H1 (cell line): ENCODE results near the gene ACLY. TPM values are rescaled to one million over a fixed set of nuclear protein-coding genes. Genes with fewer than 3 reads are reported as not detected.

Source experiments
- CTCF ChIA-PET: fragments of 300-600 bp; sonication (Branson Sonifier 250); formaldehyde crosslinking; loops from one replicate; lab custom pipeline; 2021; ENCODE audit not compliant: partially characterized antibody; lab: Charles Lee
- POLR2A ChIA-PET: fragments of 300-600 bp; sonication (Branson Sonifier 250); formaldehyde crosslinking; loops from one replicate; lab custom pipeline; 2021; ENCODE audit warnings: inconsistent platforms; ENCODE audit not compliant: partially characterized antibody; lab: Charles Lee
- DNase-seq, 2 experiments: peaks; one replicate each; pipeline versions ENCODE4 v3.0.0 to v3.0.0-alpha.2; 2010 to 2022; ENCODE audit warnings: low spot score in 2 of 2, low read depth in 1 of 2, mixed read lengths in 1 of 2
- FAIRE-seq: peaks from 2 replicates; lab custom pipeline; 2011; peaks lifted over from hg19 to GRCh38; lab: Jason Lieb, UNC
- H2AFZ ChIP-seq: 2 replicates; pipeline ENCODE4 v1.8.1; 2012; ENCODE audit warnings: low read length, inconsistent platforms
- H2AK5ac ChIP-seq: 2 replicates; pipeline ENCODE4 v1.6.1; 2013; ENCODE audit warnings: low read depth, low read length
- H2BK120ac ChIP-seq: replicated peaks from 2 replicates; pipeline ENCODE3; 2013; ENCODE audit warnings: low read depth, low read length, inconsistent platforms
- H2BK12ac ChIP-seq: 2 replicates; pipeline ENCODE4 v1.6.1; 2013; ENCODE audit warnings: low read depth, low read length
- H2BK15ac ChIP-seq: 2 replicates; pipeline ENCODE4 v1.6.1; 2013; ENCODE audit warnings: low read length
- H2BK20ac ChIP-seq: 2 replicates; pipeline ENCODE4 v1.6.1; 2013; ENCODE audit warnings: low read length
- H2BK5ac ChIP-seq: 2 replicates; pipeline ENCODE4 v1.6.1; 2013; ENCODE audit warnings: low read depth, low read length
- H3K14ac ChIP-seq: 2 replicates; pipeline ENCODE4 v1.6.1; 2013; ENCODE audit warnings: inconsistent platforms; ENCODE audit not compliant: insufficient read length
- H3K18ac ChIP-seq: 2 replicates; pipeline ENCODE4 v1.6.1; 2013; ENCODE audit warnings: low read length; ENCODE audit errors: extremely low read depth
- H3K23ac ChIP-seq: 2 replicates; pipeline ENCODE4 v1.6.1; 2013; ENCODE audit warnings: inconsistent platforms; ENCODE audit not compliant: insufficient read length
- H3K23me2 ChIP-seq: 2 replicates; pipeline ENCODE4 v1.6.1; 2013; ENCODE audit warnings: low read depth, low read length
- H3K27ac ChIP-seq: 2 replicates; pipeline ENCODE4 v1.6.1; 2011; ENCODE audit warnings: low read depth, low read length, inconsistent platforms
- H3K27me3 ChIP-seq, 4 experiments: replicated peaks in 1 of 4; 1 replicate in 1 of 4; 2 replicates in 3 of 4; pipeline versions ENCODE4 v1.6.1 to v1.8.1; 2011 to 2013; ENCODE audit warnings: low read length in 3 of 4, mild to moderate bottlenecking in 3 of 4, inconsistent platforms in 2 of 4, mixed read lengths in 2 of 4, moderate library complexity in 1 of 4; ENCODE audit not compliant: control insufficient read depth in 3 of 4, insufficient read depth in 3 of 4; ENCODE audit errors: extremely low read depth in 1 of 4
- H3K36me3 ChIP-seq, 4 experiments: 2 replicates each; pipeline versions ENCODE4 v1.6.1 to v1.8.1; 2011 to 2013; ENCODE audit warnings: mild to moderate bottlenecking in 4 of 4, low read length in 3 of 4, moderate library complexity in 2 of 4, control low read depth in 1 of 4, inconsistent platforms in 1 of 4; ENCODE audit not compliant: insufficient read depth in 4 of 4, control insufficient read depth in 2 of 4
- H3K4ac ChIP-seq: replicated peaks from 2 replicates; pipeline ENCODE3; 2013; ENCODE audit warnings: low read length, low read depth, mixed read lengths, inconsistent platforms; ENCODE audit not compliant: insufficient read length
- H3K4me1 ChIP-seq, 4 experiments: replicated peaks in 1 of 4; 1 replicate in 1 of 4; 2 replicates in 3 of 4; pipeline versions ENCODE4 v1.6.1 to v1.8.1; 2011 to 2013; ENCODE audit warnings: low read length in 3 of 4, inconsistent platforms in 2 of 4, mixed read lengths in 1 of 4; ENCODE audit not compliant: insufficient read depth in 4 of 4, control insufficient read depth in 3 of 4
- H3K4me2 ChIP-seq, 2 experiments: 2 replicates each; pipeline versions ENCODE4 v1.6.1 to v1.8.1; 2011 to 2013; ENCODE audit warnings: low read depth in 2 of 2, low read length in 2 of 2, control low read depth in 1 of 2, inconsistent platforms in 1 of 2, mild to moderate bottlenecking in 1 of 2; ENCODE audit not compliant: insufficient read depth in 1 of 2
- H3K4me3 ChIP-seq, 4 experiments: fragments of 200-600, 300-600 bp in 1 of 4; sonication (generic), shearing (Covaris generic), sonication (Bioruptor Twin) in 1 of 4; 2 replicates each; pipeline versions ENCODE4 v1.5.1 to v1.8.1; 2011 to 2016; ENCODE audit warnings: low read length in 4 of 4, low read depth in 3 of 4, control low read depth in 2 of 4, inconsistent platforms in 2 of 4, mild to moderate bottlenecking in 2 of 4, mixed read lengths in 1 of 4, moderate library complexity in 1 of 4; ENCODE audit not compliant: insufficient read depth in 2 of 4; ENCODE audit errors: extremely low read depth in 1 of 4
- H3K56ac ChIP-seq: replicated peaks from 2 replicates; pipeline ENCODE3; 2013; ENCODE audit warnings: low read depth, mild to moderate bottlenecking, mixed read lengths, low read length, inconsistent platforms; ENCODE audit not compliant: insufficient read length
- H3K79me1 ChIP-seq: 2 replicates; pipeline ENCODE4 v1.6.1; 2013; ENCODE audit warnings: low read depth, low read length, control low read depth
- H3K79me2 ChIP-seq, 2 experiments: 2 replicates each; pipeline versions ENCODE4 v1.6.1 to v1.8.1; 2012 to 2013; ENCODE audit warnings: low read length in 2 of 2, mild to moderate bottlenecking in 2 of 2, inconsistent platforms in 1 of 2; ENCODE audit not compliant: insufficient read depth in 2 of 2, control insufficient read depth in 1 of 2
- H3K9ac ChIP-seq, 4 experiments: replicated peaks in 1 of 4; 1 replicate in 1 of 4; 2 replicates in 3 of 4; pipeline versions ENCODE4 v1.6.1 to v1.8.1; 2011 to 2013; ENCODE audit warnings: low read depth in 3 of 4, low read length in 3 of 4, control low read depth in 2 of 4, mild to moderate bottlenecking in 2 of 4, moderate library complexity in 2 of 4, inconsistent platforms in 1 of 4; ENCODE audit errors: extremely low read depth in 1 of 4
- H3K9me3 ChIP-seq, 2 experiments: 2 replicates each; pipeline versions ENCODE4 v1.6.1 to v1.8.1; 2012 to 2013; ENCODE audit warnings: mild to moderate bottlenecking in 2 of 2, moderate library complexity in 2 of 2, control low read depth in 1 of 2, inconsistent platforms in 1 of 2, low read depth in 1 of 2, low read length in 1 of 2, mixed read lengths in 1 of 2; ENCODE audit not compliant: insufficient read depth in 2 of 2
- H4K20me1 ChIP-seq, 2 experiments: replicated peaks in 1 of 2; 2 replicates each; pipeline versions ENCODE3 to v1.8.1; 2011 to 2013; ENCODE audit warnings: inconsistent platforms in 2 of 2, low read length in 2 of 2, mild to moderate bottlenecking in 1 of 2; ENCODE audit not compliant: insufficient read depth in 2 of 2, control insufficient read depth in 1 of 2
- H4K5ac ChIP-seq: 2 replicates; pipeline ENCODE4 v1.6.1; 2013; ENCODE audit warnings: low read length, low read depth, mixed read lengths, inconsistent platforms; ENCODE audit not compliant: insufficient read length
- H4K8ac ChIP-seq: 2 replicates; pipeline ENCODE4 v1.8.0; 2013; ENCODE audit warnings: mild to moderate bottlenecking, moderate library complexity, low read length, inconsistent platforms; ENCODE audit not compliant: insufficient read depth; ENCODE audit errors: extremely low read depth
- H4K91ac ChIP-seq: replicated peaks from 2 replicates; pipeline ENCODE3; 2013; ENCODE audit warnings: low read length, mixed read lengths, inconsistent platforms; ENCODE audit not compliant: insufficient read length
- BCL11A ChIP-seq, 2 experiments: IDR thresholded peaks; one replicate each; pipeline ENCODE4 v1.6.1; 2011; ENCODE audit warnings: low read depth in 2 of 2, low read length in 2 of 2, mild to moderate bottlenecking in 2 of 2
- SRF ChIP-seq: IDR thresholded peaks from 2 replicates; pipeline ENCODE4 v1.6.1; 2011; ENCODE audit warnings: mild to moderate bottlenecking, low read depth, low read length, moderate library complexity
- WGBS, 2 experiments: shearing (Covaris generic) in 1 of 2; methylation state at CpG; one replicate each; pipeline versions ENCODE4 v1.1.6 to v1.1.7; 2013 to 2015; ENCODE audit warnings: low lambda C conversion rate in 2 of 2, mixed read lengths in 2 of 2, inconsistent platforms in 1 of 2, low coverage in 1 of 2, missing lambda C conversion rate in 1 of 2; ENCODE audit not compliant: insufficient replicate concordance in 2 of 2, insufficient coverage in 1 of 2, insufficient read length in 1 of 2; ENCODE audit errors: extremely low coverage in 1 of 2, missing lambda C conversion rate in 1 of 2; 5-methylcytosine and 5-hydroxymethylcytosine counted together
- polyA plus RNA-seq, 7 experiments: library from polyadenylated mRNA; depleted of rRNA in 3 of 7; stranded (reverse) in 5 of 7; unstranded in 2 of 7; fragments of >200 nt in 5 of 7; fragments of 200-250 nt in 2 of 7; gene quantifications; 1 replicate in 5 of 7; 2 replicates in 1 of 7; 4 replicates in 1 of 7; pipeline versions ENCODE4 v1.2.1 to v1.2.3, GENCODE V29; 2011 to 2013; ENCODE audit warnings: missing spikeins in 2 of 7, mixed read lengths in 2 of 7
- total RNA-seq: library from RNA; stranded (reverse); fragmentation: NEBNext Ultra II Directional; extraction: Animal tissue kit (Norgen Biotek cat#: 25700); gene quantifications from 2 replicates; pipeline ENCODE4 v1.2.1, GENCODE V29; 2021

The ACLY gene
- total and polyA plus RNA-seq, 2 of the 8 experiments (the other 6 are each of a cell fraction or from before 2014, with no cell fraction given): 167 to 393 TPM

- Histone ChIP-seq H3K79me2 (no peaks in the 10 kb centered on the region), H4K5ac (no peak overlapping the region), H3K27ac (no peak overlapping the region), H2BK12ac (no peak overlapping the region), H3K14ac (no peak overlapping the region), H3K18ac (no peak overlapping the region), H3K4me3 (no peak overlapping the region), H3K9me3 (no peaks in the 10 kb centered on the region), H2BK20ac (no peak overlapping the region), H2BK5ac (no peak overlapping the region), H4K91ac (no peak overlapping the region), H3K4ac (no peak overlapping the region), H3K36me3 (no peaks in the 10 kb centered on the region), H3K4me2 (no peak overlapping the region), H4K8ac (no peak overlapping the region), H2AFZ (no peak overlapping the region), H3K4me1 (peaks cover 0 to 4% (median 2%) of the 10 kb centered on the region in 4 experiments; a peak in 2 of 7 replicates), H3K27me3 (no peaks in the 10 kb centered on the region), H3K23ac (no peak overlapping the region), H4K20me1 (no peaks in the 10 kb centered on the region), H2AK5ac (no peak overlapping the region), H3K23me2 (peaks cover 4% of the 10 kb centered on the region; the same call in 1 of the 2 replicates), H2BK120ac (no peak overlapping the region), H3K79me1 (no peaks in the 10 kb centered on the region; the same call in 1 of the 2 replicates), H2BK15ac (no peak overlapping the region), H3K9ac (no peak overlapping the region), H3K56ac (no peak overlapping the region)
- FAIRE-seq: no peak
- ChIA-PET CTCF (interaction anchor here (0.7 to 2.6 kb wide), 3 partner anchors 33 to 58 kb away, joined by 3 to 7 read pairs (median 4); no protein-coding TSS in a partner anchor), POLR2A (interaction anchor here (0.7 to 1.7 kb wide), 4 partner anchors 14 to 41 kb away, joined by 3 to 5 read pairs (median 4); partner anchors contain the start of gene CNP)
- no peak for DNase-seq
- TF ChIP-seq BCL11A (IDR thresholded peaks at IDR 0.05; ENCODE audit: low read depth in 2 of 2, low read length in 2 of 2): no peak
- TF ChIP-seq SRF: no peak
- 94% methylated on average over 7 of the region's 7 CpGs; no CpG with 5 or more reads in 1 of the 2 experiments for WGBS, 2 experiments
Measured at GRCh38 chr17:41925991-41926590, 7.3 kb upstream of the ACLY start.
